Parathyroid adenoma (tissue), 2 donors: ENCODE results near the gene EPS8.

Experiments
- H2AFZ ChIP-seq: fragments of 300-600 bp; sonication (generic); one replicate; pipeline ENCODE4 v1.7.0; 2017; ENCODE audit warnings: antibody characterized with exemption, mild to moderate bottlenecking
- H3K27ac ChIP-seq: fragments of 300-600 bp; sonication (generic); one replicate; pipeline ENCODE4 v1.7.0; 2017
- H3K27me3 ChIP-seq: fragments of 300-600 bp; sonication (generic); one replicate; pipeline ENCODE4 v1.7.0; 2017; ENCODE audit warnings: low read length; ENCODE audit not compliant: control insufficient read depth, insufficient read depth
- H3K36me3 ChIP-seq: fragments of 300-600 bp; sonication (generic); one replicate; pipeline ENCODE4 v1.7.0; 2017; ENCODE audit warnings: low read length; ENCODE audit not compliant: control insufficient read depth, insufficient read depth
- H3K4me1 ChIP-seq: fragments of 300-600 bp; sonication (generic); one replicate; pipeline ENCODE4 v1.7.0; 2017; ENCODE audit warnings: control low read depth
- H3K4me2 ChIP-seq: fragments of 300-600 bp; sonication (generic); one replicate; pipeline ENCODE4 v1.7.0; 2017; ENCODE audit warnings: low read length
- H3K4me3 ChIP-seq: fragments of 300-600 bp; sonication (generic); one replicate; pipeline ENCODE4 v1.7.0; 2017; ENCODE audit warnings: low read depth, low read length
- H3K79me2 ChIP-seq: fragments of 300-600 bp; sonication (generic); one replicate; pipeline ENCODE4 v1.7.0; 2017; ENCODE audit warnings: control low read depth
- H3K9ac ChIP-seq: fragments of 300-600 bp; sonication (generic); one replicate; pipeline ENCODE4 v1.7.0; 2017; ENCODE audit warnings: mild to moderate bottlenecking
- H3K9me3 ChIP-seq: fragments of 300-600 bp; sonication (generic); one replicate; pipeline ENCODE4 v1.7.0; 2017; ENCODE audit warnings: low read length; ENCODE audit not compliant: control insufficient read depth
- CTCF ChIP-seq: fragments of 300-600 bp; sonication (generic); IDR thresholded peaks from one replicate; pipeline ENCODE4 v1.7.0; 2017; ENCODE audit warnings: antibody characterized with exemption, mild to moderate bottlenecking
- donor health status: primary hyperparathyroidism.

EPS8 gene

GRCh38 chr12:15608406-15608805 lies 180.8 kb downstream of the EPS8 start:
- H2AFZ ChIP-seq, result no peak overlapping the region
- H3K4me3 ChIP-seq, result no peak overlapping the region
- H3K4me1 ChIP-seq, result no peaks in the 10 kb centered on the region
- no peak overlapping the region for H3K4me2 ChIP-seq
- no peaks in the 10 kb centered on the region for H3K36me3 ChIP-seq
- no peak for TF ChIP-seq CTCF
- H3K27me3 ChIP-seq, result no peaks in the 10 kb centered on the region
- H3K9ac ChIP-seq, result no peak overlapping the region
- H3K27ac ChIP-seq, result no peak overlapping the region
- H3K9me3 ChIP-seq, result no peaks in the 10 kb centered on the region
- H3K79me2 ChIP-seq, result no peaks in the 10 kb centered on the region

GRCh38 chr12:15605881-15606590 lies 183.2 kb downstream of the EPS8 start:
- Histone ChIP-seq H3K9me3 (no peaks in the 10 kb centered on the region), H3K27ac (no peak overlapping the region), H3K4me3 (no peak overlapping the region), H3K9ac (no peak overlapping the region), H3K79me2 (no peaks in the 10 kb centered on the region), H2AFZ (no peak overlapping the region), H3K4me2 (no peak overlapping the region), H3K27me3 (no peaks in the 10 kb centered on the region), H3K4me1 (no peaks in the 10 kb centered on the region), H3K36me3 (no peaks in the 10 kb centered on the region)
- no peak for TF ChIP-seq CTCF

- H2AFZ ChIP-seq, result no peak overlapping the region
- no peaks in the 10 kb centered on the region for H3K36me3 ChIP-seq
- H3K9ac ChIP-seq, result no peak overlapping the region
- H3K4me2 ChIP-seq, result no peak overlapping the region
- no peaks in the 10 kb centered on the region for H3K9me3 ChIP-seq
- H3K4me3 ChIP-seq, result no peak overlapping the region
- no peaks in the 10 kb centered on the region for H3K4me1 ChIP-seq
- TF ChIP-seq CTCF, result no peak
- H3K27ac ChIP-seq, result no peak overlapping the region
- H3K79me2 ChIP-seq, result no peaks in the 10 kb centered on the region
- no peaks in the 10 kb centered on the region for H3K27me3 ChIP-seq
Observed at GRCh38 chr12:15603474-15604085, 185.6 kb downstream of the EPS8 start.

- no peak overlapping the region for H3K9ac ChIP-seq
- no peaks in the 10 kb centered on the region for H3K4me1 ChIP-seq
- H3K27me3 ChIP-seq, result no peaks in the 10 kb centered on the region
- no peak overlapping the region for H3K4me2 ChIP-seq
- no peak overlapping the region for H3K4me3 ChIP-seq
- no peak for TF ChIP-seq CTCF
- H3K36me3 ChIP-seq, result no peaks in the 10 kb centered on the region
- no peak overlapping the region for H3K27ac ChIP-seq
- no peaks in the 10 kb centered on the region for H3K9me3 ChIP-seq
- H3K79me2 ChIP-seq, result no peaks in the 10 kb centered on the region
- H2AFZ ChIP-seq, result no peak overlapping the region
Observed at GRCh38 chr12:15602051-15602672, 187.0 kb downstream of the EPS8 start.
